HG03575 (cell line): Measurements from ENCODE around the gene TMEM26.

Source experiments
- ATAC-seq: cut with Tn5 transposase; IDR thresholded peaks from one replicate; pipeline ENCODE4 v1.9.1; 2021; ENCODE audit not compliant: unreplicated experiment, insufficient number of reproducible peaks, low FRiP score; ENCODE audit errors: extremely low read depth

The TMEM26 gene

GRCh38 chr10:61363006-61363405 is 90.2 kb downstream of the TMEM26 start:
- no peak for ATAC-seq

- no peak for ATAC-seq
These were observed 93.7 kb downstream of the TMEM26 start for GRCh38 chr10:61359452-61359851.

- no peak for ATAC-seq
These were observed 95.5 kb downstream of the TMEM26 start for GRCh38 chr10:61357687-61358086.
